ENCODE results near the gene LRRC9. TPM values are rescaled to one million over a fixed set of nuclear protein-coding genes. Genes with fewer than 3 reads are reported as not detected.

The LRRC9 gene
- total RNA-seq, 1 experiment from 2014 or later: not detected

DNA sequence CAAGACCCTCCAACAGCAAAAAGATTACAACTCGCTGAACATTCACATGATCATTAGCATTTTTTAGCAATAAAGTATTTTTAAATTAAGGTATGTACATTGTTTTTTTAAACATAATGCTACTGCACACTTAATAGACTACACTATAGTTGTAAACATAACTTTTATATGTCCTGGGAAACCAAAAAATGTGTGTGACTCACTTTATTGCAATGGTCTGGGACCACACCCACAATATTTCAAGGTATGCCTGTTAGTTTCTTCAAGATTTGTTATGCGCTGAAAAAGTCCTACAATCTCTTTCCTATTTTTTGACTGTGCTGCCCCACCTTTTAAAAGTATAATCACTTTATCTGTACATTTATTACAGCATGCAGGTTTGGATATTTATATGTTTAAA lies 141.4 kb downstream of the LRRC9 start:
- H3K27ac ChIP-seq: no peak overlapping the region
- H3K4me1 ChIP-seq: peaks cover 15% of the 10 kb centered on the region
- 0 out of 2 replicates have a peak, but pooled peaks cover 2% of the 10 kb centered on the region for H3K36me3 ChIP-seq
- H3K27me3 ChIP-seq: no peaks in the 10 kb centered on the region
- no peak overlapping the region for H3K4me3 ChIP-seq
- DNase-seq: no peak
- no peaks in the 10 kb centered on the region for H3K9me3 ChIP-seq (replicated peaks)

DNA sequence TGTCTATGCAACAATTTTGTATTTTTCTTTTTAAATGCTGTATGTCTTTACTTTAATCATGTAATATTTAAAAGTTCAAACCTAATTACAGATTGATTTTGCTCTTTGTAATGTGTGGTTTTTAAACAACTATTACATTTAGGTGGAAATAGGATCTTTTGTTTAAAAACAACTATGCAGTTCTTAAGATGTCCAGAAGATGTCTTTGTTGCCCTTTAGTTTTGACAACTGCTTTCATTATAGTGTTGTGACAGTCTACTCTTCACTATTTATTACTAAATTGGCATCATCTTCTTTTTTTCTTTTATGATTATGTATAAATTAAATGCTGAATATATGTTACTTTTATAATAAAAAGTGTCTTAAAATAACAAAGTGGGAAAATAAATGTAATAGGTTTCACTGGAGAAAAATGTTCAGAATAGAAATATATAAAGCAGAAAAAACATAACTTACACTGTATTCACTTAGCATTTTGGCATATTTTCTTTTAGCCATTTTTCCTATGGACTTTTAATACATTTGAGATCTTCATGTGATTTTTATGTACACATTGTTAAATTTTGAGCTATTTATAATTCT lies 144.6 kb downstream of the LRRC9 start:
- Histone ChIP-seq H3K4me3 (no peak overlapping the region), H3K9me3 (replicated peaks) (no peaks in the 10 kb centered on the region), H3K27me3 (no peaks in the 10 kb centered on the region), H3K4me1 (no peaks in the 10 kb centered on the region), H3K36me3 (no peaks in the 10 kb centered on the region), H3K27ac (no peak overlapping the region)
- DNase-seq: peak in 1 of 2 experiments; percentile 32

DNA sequence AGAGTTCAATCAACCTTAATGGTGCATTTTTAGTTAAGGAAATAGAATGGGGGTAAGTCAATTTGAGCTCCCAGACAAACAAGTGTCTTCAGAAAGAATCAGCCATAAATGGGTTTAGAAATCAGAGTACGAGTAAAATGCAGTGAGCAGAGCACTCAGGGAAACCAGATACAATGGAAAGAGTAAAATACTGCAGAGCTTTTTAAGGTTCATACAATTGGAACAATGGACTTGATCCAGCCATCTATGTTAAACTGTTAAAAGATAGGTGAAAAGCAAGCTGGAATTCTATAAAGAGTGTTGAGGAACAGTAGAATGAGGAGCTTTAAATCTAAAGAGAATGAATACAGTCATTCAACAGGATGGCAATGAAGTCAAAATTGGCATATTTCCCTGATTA lies 147.9 kb downstream of the LRRC9 start:
- DNase-seq: no peak
- no peaks in the 10 kb centered on the region for H3K9me3 ChIP-seq (replicated peaks)
- H3K27me3 ChIP-seq: no peaks in the 10 kb centered on the region
- H3K4me3 ChIP-seq: no peak overlapping the region
- no peaks in the 10 kb centered on the region for H3K4me1 ChIP-seq
- H3K36me3 ChIP-seq: no peaks in the 10 kb centered on the region
- H3K27ac ChIP-seq: no peak overlapping the region

DNA sequence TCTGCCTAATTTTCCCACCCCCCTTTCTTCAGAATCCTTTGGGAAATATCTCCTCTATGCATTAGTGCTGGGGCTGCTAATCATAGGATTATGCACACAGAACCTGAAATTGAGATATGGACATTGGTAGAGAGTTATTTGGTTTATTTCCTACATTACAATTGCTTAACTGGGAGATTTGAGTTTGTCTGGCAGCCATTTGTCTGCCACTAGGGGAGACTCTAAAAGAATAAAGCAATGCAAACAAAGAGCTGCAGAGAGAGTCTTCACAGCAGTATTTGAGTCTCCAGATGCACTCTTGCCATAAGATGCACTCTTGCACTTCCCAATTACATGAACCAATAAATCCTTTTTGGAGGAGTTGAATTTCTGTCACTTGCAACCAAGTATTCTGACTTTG lies 159.8 kb downstream of the LRRC9 start:
- H3K27me3 ChIP-seq: no peaks in the 10 kb centered on the region
- H3K9me3 ChIP-seq (replicated peaks): no peaks in the 10 kb centered on the region
- H3K4me1 ChIP-seq: no peaks in the 10 kb centered on the region
- H3K4me3 ChIP-seq: no peak overlapping the region
- no peak for DNase-seq
- no peaks in the 10 kb centered on the region for H3K36me3 ChIP-seq
- H3K27ac ChIP-seq: no peak overlapping the region

DNA sequence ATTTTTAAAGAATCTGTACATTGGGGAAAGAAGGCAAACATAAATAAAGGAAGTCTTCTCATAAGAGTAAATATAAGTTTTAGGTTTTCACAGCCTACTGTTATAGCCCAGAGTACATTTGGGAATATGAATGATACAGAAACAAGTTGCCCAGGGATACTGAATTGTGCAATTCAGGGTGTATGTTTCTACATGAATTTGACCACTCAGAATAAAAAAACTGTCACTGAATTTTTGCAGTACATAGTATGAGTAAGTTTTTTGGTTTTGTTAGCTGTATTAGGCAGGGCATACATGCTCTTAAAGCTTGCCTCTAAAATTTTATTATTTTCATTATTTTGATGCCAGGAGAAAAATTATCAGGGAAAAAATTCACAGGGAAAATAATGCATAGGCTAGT lies 165.1 kb downstream of the LRRC9 start:
- H3K4me3 ChIP-seq: no peak overlapping the region
- peaks cover under 1% of the 10 kb centered on the region; the same call in 1 of the 2 replicates for H3K4me1 ChIP-seq
- no peak overlapping the region for H3K27ac ChIP-seq
- H3K27me3 ChIP-seq: no peaks in the 10 kb centered on the region
- no peaks in the 10 kb centered on the region for H3K36me3 ChIP-seq
- no peak for DNase-seq
- H3K9me3 ChIP-seq (replicated peaks): no peaks in the 10 kb centered on the region

DNA sequence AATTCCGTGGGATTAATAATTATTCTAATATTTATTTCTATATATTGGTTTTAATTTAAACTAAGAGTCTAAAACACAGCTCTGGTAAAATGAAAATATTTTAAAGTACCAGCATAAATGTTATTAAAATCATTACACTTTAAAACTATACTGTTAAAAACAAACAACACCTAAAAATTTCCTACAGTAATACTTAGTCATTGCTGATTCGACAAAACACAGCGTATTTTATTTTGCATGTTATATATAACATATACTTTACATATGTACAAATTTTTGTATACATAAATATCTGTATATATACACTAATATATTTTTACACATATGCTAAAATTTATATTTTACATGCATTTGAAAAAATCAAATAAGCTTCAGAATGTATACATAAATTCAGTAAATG lies 165.7 kb downstream of the LRRC9 start:
- Histone ChIP-seq H3K27me3 (no peaks in the 10 kb centered on the region), H3K36me3 (no peaks in the 10 kb centered on the region), H3K9me3 (replicated peaks) (no peaks in the 10 kb centered on the region), H3K27ac (no peak overlapping the region), H3K4me1 (peaks cover 7% of the 10 kb centered on the region; the same call in 1 of the 2 replicates), H3K4me3 (no peak overlapping the region)
- no peak for DNase-seq

DNA sequence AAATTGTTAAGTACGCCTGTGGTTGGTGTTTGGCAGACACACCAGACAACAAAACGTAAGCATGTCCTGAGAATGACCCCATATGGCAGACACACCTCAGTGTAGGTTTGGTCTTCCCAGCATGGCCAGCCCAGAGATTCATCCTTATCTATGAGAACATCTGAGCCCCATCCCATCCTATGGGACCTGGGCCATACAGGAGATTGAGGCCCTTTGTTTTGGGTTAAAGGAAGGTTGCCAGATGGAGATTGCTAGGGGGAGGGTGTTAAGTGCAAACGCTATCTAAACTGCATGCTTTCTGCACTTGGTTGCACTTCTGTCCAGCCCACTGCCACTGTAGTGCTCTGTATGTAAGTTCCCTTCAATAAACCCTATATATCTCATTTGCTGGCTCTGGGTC lies 167.7 kb downstream of the LRRC9 start:
- H3K27ac ChIP-seq: no peak overlapping the region
- H3K36me3 ChIP-seq: no peaks in the 10 kb centered on the region
- H3K4me1 ChIP-seq: peaks cover 7% of the 10 kb centered on the region; the same call in 1 of the 2 replicates
- no peaks in the 10 kb centered on the region for H3K9me3 ChIP-seq (replicated peaks)
- H3K27me3 ChIP-seq: no peaks in the 10 kb centered on the region
- H3K4me3 ChIP-seq: no peak overlapping the region
- no peak for DNase-seq

DNA sequence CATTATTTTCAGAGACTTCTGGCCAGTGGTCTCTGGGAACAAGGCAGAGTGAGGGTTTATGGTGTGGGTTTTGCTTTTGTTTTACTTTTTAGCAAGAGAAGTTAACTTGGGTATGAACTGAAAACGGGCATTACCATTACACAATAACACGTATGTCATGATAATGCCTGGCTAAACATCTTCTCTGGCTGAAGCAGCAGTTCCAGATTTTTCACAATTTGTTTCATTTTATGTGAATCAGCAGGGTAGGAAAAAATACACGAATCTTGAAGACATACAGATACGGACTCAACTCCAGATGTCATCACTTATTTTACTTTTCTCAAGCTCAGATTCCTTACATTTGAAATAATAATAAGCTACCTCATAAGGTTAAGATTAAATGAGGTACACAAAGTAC lies 169.3 kb downstream of the LRRC9 start:
- DNase-seq: no peak
- H3K27ac ChIP-seq: no peak overlapping the region
- no peaks in the 10 kb centered on the region for H3K36me3 ChIP-seq
- no peaks in the 10 kb centered on the region for H3K27me3 ChIP-seq
- H3K4me3 ChIP-seq: no peak overlapping the region
- no peaks in the 10 kb centered on the region for H3K9me3 ChIP-seq (replicated peaks)
- peaks cover 15% of the 10 kb centered on the region; the same call in 1 of the 2 replicates for H3K4me1 ChIP-seq

DNA sequence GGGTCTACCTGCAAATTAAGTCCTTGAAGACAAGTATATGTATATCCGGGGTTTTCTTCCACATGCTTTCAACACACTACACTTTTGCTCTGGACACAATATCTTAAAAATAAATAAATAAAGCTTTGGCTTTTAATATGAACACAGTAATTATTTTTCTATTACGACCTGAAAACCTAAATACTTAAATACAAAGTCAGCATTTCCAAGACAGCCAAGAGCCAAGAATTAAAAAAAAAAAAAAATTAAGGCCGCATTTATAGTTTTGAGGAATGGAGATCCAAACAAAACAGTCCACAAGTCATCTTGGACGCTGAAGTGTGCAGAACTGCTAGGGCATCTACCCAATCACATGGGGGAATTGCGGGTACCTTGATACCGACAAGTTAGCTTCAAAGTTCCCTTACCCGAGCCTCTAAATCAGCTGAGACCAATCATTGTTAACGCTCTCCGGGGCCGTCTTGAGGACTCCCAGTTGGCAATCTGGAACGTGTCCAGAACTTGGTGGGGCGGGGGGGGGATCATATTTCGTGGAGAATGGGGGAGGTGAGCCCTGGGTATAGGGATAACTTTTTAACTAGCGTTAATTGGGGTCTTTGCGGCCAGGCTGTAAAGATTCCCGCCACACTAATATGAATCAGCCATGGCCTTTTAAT lies 171.0 kb downstream of the LRRC9 start:
- Histone ChIP-seq H3K9me3 (replicated peaks) (no peaks in the 10 kb centered on the region), H3K4me3 (peak overlapping the region; percentile 87), H3K36me3 (0 out of 2 replicates have a peak, but pooled peaks cover 2% of the 10 kb centered on the region), H3K27ac (peak overlapping the region; percentile 97), H3K4me1 (peaks cover 15% of the 10 kb centered on the region; the same call in 1 of the 2 replicates), H3K27me3 (no peaks in the 10 kb centered on the region)
- peak; percentile 75 to 89 for DNase-seq

DNA sequence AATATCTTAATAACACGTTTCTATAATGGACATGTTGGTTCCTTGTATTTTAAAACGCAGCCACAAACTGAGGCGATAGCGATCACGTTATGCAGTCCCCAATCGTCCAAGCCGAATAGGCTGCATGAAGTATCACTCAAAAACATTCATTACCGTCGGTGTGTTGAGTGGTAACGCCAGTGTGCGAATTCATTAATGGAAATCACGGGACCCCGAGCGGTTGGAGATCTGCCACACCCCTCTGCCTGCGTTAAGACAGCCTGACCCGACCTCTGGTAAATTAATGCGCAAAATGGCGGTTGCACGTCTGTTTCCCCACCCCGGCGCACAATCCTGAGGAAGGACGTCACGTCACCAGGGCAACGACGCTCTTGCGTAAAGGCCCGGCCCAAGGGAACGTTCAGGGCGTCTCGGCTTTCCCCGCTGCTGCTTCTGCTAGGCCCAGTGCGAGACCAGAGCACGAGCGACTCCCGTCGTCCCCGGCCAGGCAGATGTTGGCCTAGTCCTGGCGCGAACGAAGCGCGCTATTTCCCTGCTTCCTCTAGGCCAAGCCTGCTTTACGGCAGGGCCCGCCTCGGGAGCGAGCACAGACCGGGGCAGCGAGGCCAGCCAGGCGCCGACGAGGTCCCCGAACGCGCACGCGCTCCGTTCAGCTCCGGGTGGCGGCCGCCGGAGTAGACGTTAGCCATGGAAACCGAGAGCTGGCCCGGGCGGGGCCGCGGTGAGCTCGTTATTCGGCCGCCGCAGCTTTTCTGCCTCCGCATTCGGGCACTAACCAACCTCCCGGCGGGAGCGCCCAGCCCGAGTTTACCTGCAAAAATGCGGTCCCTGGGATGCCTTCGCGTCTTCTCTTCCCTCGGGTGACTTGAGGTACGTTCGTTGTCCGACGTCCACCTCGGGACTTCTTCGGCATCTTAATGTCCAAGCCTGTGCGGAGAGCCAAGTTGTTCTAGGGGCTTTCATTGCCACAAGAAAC lies 171.9 kb downstream of the LRRC9 start, which contains the start of gene PCNX4:
PCNX4 (plus strand) TSS at position 374 of the 976 bp plus-strand sequence. CDS start 15,716 bp downstream, outside the sequence.
- Histone ChIP-seq H3K4me1 (peaks cover 15% of the 10 kb centered on the region; the same call in 1 of the 2 replicates), H3K4me3 (peak within 1 kb of the TSS; percentile 87), H3K27me3 (no peaks in the 10 kb centered on the region), H3K27ac (peak within 1 kb of the TSS; percentile 97), H3K9me3 (replicated peaks) (no peaks in the 10 kb centered on the region), H3K36me3 (0 out of 2 replicates have a peak, but pooled peaks cover 6% of the 10 kb centered on the region)
- peak; percentile 96 to 98 for DNase-seq

DNA sequence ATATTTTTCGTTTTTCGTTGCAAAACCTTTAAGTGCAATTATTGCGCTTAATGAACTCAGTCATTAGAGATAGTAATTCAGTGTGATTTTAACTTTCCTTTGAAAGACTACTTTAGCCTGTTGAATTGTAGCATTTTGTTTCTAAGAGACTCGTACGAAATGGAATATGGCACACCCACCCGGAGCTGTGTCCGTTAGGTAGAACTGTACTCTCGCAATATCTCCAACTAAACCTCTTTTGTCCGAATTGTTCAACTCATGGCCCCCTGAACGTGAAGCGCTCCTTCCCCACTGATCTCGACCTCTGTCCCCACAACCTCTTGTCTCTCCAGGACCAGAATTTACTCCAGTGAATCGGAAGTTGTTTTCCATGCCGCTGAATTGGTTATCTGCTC lies 172.6 kb downstream of the LRRC9 start:
- Histone ChIP-seq H3K9me3 (replicated peaks) (no peaks in the 10 kb centered on the region), H3K36me3 (peaks cover 9% of the 10 kb centered on the region), H3K27ac (peak overlapping the region; percentile 97), H3K4me3 (peak overlapping the region; percentile 87), H3K4me1 (peaks cover 15% of the 10 kb centered on the region; the same call in 1 of the 2 replicates), H3K27me3 (no peaks in the 10 kb centered on the region)
- DNase-seq: peak; percentile 23 to 52

DNA sequence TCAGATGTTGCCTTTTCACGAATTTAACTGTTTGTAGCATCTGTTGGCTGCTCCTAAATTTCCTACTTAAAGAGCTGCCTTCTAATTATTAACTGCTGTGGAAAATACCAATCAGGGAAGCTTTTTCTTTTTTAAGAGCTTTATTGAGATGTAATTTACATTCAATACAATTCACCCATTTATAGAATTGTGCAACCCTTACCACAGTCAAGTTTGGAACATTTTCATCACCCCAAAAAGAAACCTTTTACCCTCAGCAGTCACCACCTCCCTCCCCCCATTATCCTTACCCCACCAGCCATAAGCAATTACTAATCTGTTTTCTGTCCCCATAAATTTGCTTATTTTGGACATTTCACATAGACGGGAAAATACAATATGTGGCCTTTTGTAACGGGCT lies 173.1 kb downstream of the LRRC9 start:
- Histone ChIP-seq H3K4me3 (peak overlapping the region; percentile 87), H3K27me3 (no peaks in the 10 kb centered on the region), H3K27ac (peak overlapping the region; percentile 97), H3K9me3 (replicated peaks) (no peaks in the 10 kb centered on the region), H3K36me3 (peaks cover 10% of the 10 kb centered on the region), H3K4me1 (peaks cover 15% of the 10 kb centered on the region; the same call in 1 of the 2 replicates)
- no peak for DNase-seq

DNA sequence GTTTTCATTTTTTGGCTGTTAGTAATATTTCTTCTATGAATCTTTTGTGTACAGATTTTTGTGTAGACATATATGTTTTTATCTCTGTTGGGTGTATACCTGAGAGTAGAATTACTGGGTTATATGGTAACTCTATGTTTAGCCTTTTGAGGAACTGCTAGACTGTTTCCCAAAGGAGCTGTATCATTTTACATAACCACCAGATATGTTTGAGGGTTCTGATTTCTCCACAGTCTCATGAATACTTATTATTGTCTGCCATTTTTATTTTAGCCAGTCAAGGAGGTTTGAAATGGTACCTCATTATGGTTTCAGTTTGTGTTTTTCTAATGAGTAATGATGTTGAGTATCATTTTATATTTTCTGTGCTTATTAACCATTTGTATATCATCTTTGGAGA lies 173.7 kb downstream of the LRRC9 start:
- H3K4me1 ChIP-seq: peaks cover 15% of the 10 kb centered on the region; the same call in 1 of the 2 replicates
- H3K27me3 ChIP-seq: no peaks in the 10 kb centered on the region
- peak overlapping the region; percentile 97; the same call in 1 of the 2 replicates for H3K27ac ChIP-seq
- peak in 1 of 2 experiments; percentile 5 for DNase-seq
- H3K4me3 ChIP-seq: peak overlapping the region; percentile 87
- H3K36me3 ChIP-seq: peaks cover 15% of the 10 kb centered on the region
- no peaks in the 10 kb centered on the region for H3K9me3 ChIP-seq (replicated peaks)

DNA sequence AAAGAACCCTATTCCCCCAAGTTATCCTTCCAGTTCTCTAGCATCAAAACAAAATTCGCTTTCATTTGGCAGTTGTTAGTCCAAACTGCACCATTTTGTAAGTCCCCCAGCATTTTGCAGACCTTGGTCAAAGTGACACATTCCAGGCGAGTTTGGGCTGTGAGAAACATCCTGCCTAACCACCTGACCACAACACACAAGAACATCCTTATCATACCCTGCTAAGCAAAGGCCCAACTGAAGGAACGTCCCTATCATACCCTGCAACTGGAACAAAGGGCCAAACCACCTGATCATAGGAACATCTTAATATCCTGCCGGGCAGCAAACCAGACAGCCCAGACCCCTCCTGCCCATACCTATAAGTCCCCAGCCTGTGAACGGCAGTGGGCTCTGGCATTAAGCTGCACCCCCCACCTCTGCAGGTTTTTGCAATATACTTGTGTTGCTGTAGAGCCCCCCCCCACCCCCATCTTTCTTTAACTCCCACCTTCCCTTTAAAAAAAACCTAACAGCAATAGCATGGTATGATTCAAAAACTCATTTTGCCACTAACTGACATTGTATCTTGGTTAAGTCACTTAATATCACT lies 174.5 kb downstream of the LRRC9 start:
- Histone ChIP-seq H3K27me3 (no peaks in the 10 kb centered on the region), H3K4me1 (peaks cover 15% of the 10 kb centered on the region; the same call in 1 of the 2 replicates), H3K4me3 (no peak overlapping the region; the same call in 1 of the 2 replicates), H3K9me3 (replicated peaks) (no peaks in the 10 kb centered on the region), H3K36me3 (peaks cover 15% of the 10 kb centered on the region), H3K27ac (no peak overlapping the region)
- no peak for DNase-seq
